GM12878 (cell line): ENCODE measurements around the gene ADAMTS18. TPM values are rescaled to one million over a fixed set of nuclear protein-coding genes. Genes with fewer than 3 reads are reported as not detected.

ENCODE experiments used
- ATF7 ChIP-seq: fragments of 450-650 bp; IDR thresholded peaks from 2 replicates; pipeline ENCODE4 v1.6.1; 2016; ENCODE audit warnings: low read depth, mild to moderate bottlenecking
- BCL11A ChIP-seq: IDR thresholded peaks from 2 replicates; pipeline ENCODE4 v1.6.1; 2011; ENCODE audit warnings: low read depth, low read length
- CBFB ChIP-seq: IDR thresholded peaks from 2 replicates; pipeline ENCODE4 v1.6.1; 2016; ENCODE audit warnings: antibody characterized with exemption, low read depth
- CBX5 ChIP-seq: sonication (generic); IDR thresholded peaks from 2 replicates; pipeline ENCODE4 v1.6.1; 2016; ENCODE audit warnings: low read depth, moderate library complexity, mild to moderate bottlenecking, inconsistent platforms
- CREB1 ChIP-seq: IDR thresholded peaks from 2 replicates; pipeline ENCODE4 v1.6.1; 2012; ENCODE audit warnings: low read depth, mild to moderate bottlenecking, inconsistent platforms
- CREM ChIP-seq: IDR thresholded peaks from 2 replicates; pipeline ENCODE4 v1.6.1; 2014; ENCODE audit warnings: antibody characterized with exemption, low read depth
- GABPA ChIP-seq: IDR thresholded peaks from 2 replicates; pipeline ENCODE4 v1.6.1; 2014; ENCODE audit warnings: antibody characterized with exemption, low read depth, mild to moderate bottlenecking, inconsistent platforms
- HDAC6 ChIP-seq: fragments of 200-600 bp; sonication (generic); IDR thresholded peaks from one replicate; pipeline ENCODE4 v1.8.0; 2017; ENCODE audit warnings: antibody characterized with exemption; ENCODE audit not compliant: unreplicated experiment
- JUNB ChIP-seq: IDR thresholded peaks from 2 replicates; pipeline ENCODE4 v1.6.1; 2016; ENCODE audit warnings: antibody characterized with exemption, mild to moderate bottlenecking
- LARP7 ChIP-seq: fragments of 450-650 bp; IDR thresholded peaks from 2 replicates; pipeline ENCODE4 v1.6.1; 2017; ENCODE audit warnings: mild to moderate bottlenecking
- MEF2A ChIP-seq: IDR thresholded peaks from 2 replicates; pipeline ENCODE4 v1.6.1; 2011; ENCODE audit warnings: low read depth, mild to moderate bottlenecking, low read length, moderate library complexity; ENCODE audit not compliant: insufficient read depth
- MTA2 ChIP-seq: fragments of 450-650 bp; IDR thresholded peaks from 2 replicates; pipeline ENCODE4 v1.6.1; 2016; ENCODE audit warnings: low read depth, mild to moderate bottlenecking, moderate library complexity
- MXI1 ChIP-seq: fragments of 150-350 bp; IDR thresholded peaks from 2 replicates; pipeline ENCODE4 v1.6.1; 2011; ENCODE audit warnings: low read depth, mild to moderate bottlenecking, inconsistent platforms, low read length, improper control_type of control experiment
- MYC ChIP-seq: IDR thresholded peaks from 2 replicates; pipeline ENCODE4 v1.6.1; 2011; ENCODE audit warnings: mild to moderate bottlenecking, low read length, moderate library complexity, inconsistent platforms; ENCODE audit not compliant: insufficient read depth, insufficient replicate concordance, insufficient read length, severe bottlenecking
- NFIC ChIP-seq: IDR thresholded peaks from 2 replicates; pipeline ENCODE4 v1.6.1; 2012; ENCODE audit warnings: low read depth, mild to moderate bottlenecking, inconsistent platforms, low read length, moderate library complexity
- NFYA ChIP-seq: IDR thresholded peaks from 2 replicates; pipeline ENCODE4 v1.6.1; 2011; ENCODE audit warnings: low read depth, mild to moderate bottlenecking, low read length, improper control_type of control experiment, borderline replicate concordance
- NR2F1 ChIP-seq: fragments of 450-650 bp; conservative IDR thresholded peaks from 2 replicates; pipeline ENCODE4 v1.6.1; 2017; ENCODE audit warnings: mild to moderate bottlenecking
- RCOR1 ChIP-seq: conservative IDR thresholded peaks from 2 replicates; pipeline ENCODE4 v1.6.1; 2012; ENCODE audit warnings: low read depth, low read length, improper control_type of control experiment
- RUNX3 ChIP-seq: IDR thresholded peaks from 2 replicates; pipeline ENCODE4 v1.6.1; 2012; ENCODE audit warnings: low read length, inconsistent platforms
- SMAD5 ChIP-seq: IDR thresholded peaks from 2 replicates; pipeline ENCODE4 v1.6.1; 2016; ENCODE audit warnings: antibody characterized with exemption, low read depth
- TAF1 ChIP-seq: IDR thresholded peaks from 2 replicates; pipeline ENCODE4 v1.6.1; 2011; ENCODE audit warnings: mild to moderate bottlenecking, low read depth, low read length, borderline replicate concordance
- polyA plus RNA-seq, 11 experiments: library from polyadenylated mRNA; depleted of rRNA in 4 of 11; unstranded in 6 of 11; stranded (reverse) in 5 of 11; fragments of >200 nt; fragmentation: Nextera tagmentation in 4 of 11; fragmentation: Illumina TruSeq in 1 of 11; extraction: Ambion mirVana in 4 of 11; extraction: Trizol in 1 of 11; gene quantifications; 1 replicate in 1 of 11; 2 replicates in 10 of 11; pipeline versions ENCODE4 v1.2.1 to v1.2.3, GENCODE V29; 2011 to 2016; ENCODE audit warnings: inconsistent platforms in 2 of 11, missing spikeins in 2 of 11, low read depth in 1 of 11
- total RNA-seq, 4 experiments: library from RNA; depleted of rRNA in 3 of 4; stranded (reverse); fragments of >200 nt in 3 of 4; fragmentation: Illumina TruSeq in 1 of 4; extraction: Trizol in 1 of 4; gene quantifications; 2 replicates each; pipeline versions ENCODE4 v1.2.1 to v1.2.3, GENCODE V29; 2013 to 2021
- TF ChIP-seq, protein P1 (sequence below): fragments of 450-650 bp; IDR thresholded peaks from 2 replicates; pipeline ENCODE4 v1.6.1; 2016; ENCODE audit warnings: mild to moderate bottlenecking, moderate library complexity, borderline replicate concordance
- TF ChIP-seq, protein P2 (sequence below): fragments of 450-650 bp; IDR thresholded peaks from 2 replicates; pipeline ENCODE4 v1.6.1; 2017; ENCODE audit warnings: mild to moderate bottlenecking, low read depth, inconsistent platforms; ENCODE audit not compliant: poor library complexity, severe bottlenecking
- TF ChIP-seq, protein P3 (sequence below): fragments of 450-650 bp; formaldehyde crosslinking; IDR thresholded peaks from 2 replicates; pipeline ENCODE4 v1.4.0; 2020; ENCODE audit warnings: mild to moderate bottlenecking, moderate library complexity

Gene ADAMTS18
- total and polyA plus RNA-seq, 10 of the 15 experiments (the other 5 are each of a cell fraction or from before 2014, with no cell fraction given), result not detected

DNA sequence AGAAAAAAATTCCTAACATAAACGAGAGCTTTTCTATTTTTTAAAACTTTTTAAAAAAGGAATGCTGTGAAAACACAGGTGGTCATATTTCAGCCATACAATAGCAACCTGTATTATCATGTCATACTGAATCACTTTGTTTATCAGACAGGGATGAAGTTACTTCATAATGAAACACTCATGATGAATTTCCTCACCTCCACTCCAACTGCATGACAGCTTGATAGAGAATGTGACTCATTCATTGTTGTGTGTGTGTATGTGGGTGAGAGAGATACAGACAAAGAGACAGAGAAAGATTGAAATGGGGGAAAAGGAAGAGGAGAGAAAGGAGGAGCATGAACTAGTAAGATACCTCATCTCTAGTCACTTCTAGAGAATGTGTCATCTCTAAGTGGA is 126.7 kb downstream of the ADAMTS18 start (continued):
- TF ChIP-seq, protein P1, sequence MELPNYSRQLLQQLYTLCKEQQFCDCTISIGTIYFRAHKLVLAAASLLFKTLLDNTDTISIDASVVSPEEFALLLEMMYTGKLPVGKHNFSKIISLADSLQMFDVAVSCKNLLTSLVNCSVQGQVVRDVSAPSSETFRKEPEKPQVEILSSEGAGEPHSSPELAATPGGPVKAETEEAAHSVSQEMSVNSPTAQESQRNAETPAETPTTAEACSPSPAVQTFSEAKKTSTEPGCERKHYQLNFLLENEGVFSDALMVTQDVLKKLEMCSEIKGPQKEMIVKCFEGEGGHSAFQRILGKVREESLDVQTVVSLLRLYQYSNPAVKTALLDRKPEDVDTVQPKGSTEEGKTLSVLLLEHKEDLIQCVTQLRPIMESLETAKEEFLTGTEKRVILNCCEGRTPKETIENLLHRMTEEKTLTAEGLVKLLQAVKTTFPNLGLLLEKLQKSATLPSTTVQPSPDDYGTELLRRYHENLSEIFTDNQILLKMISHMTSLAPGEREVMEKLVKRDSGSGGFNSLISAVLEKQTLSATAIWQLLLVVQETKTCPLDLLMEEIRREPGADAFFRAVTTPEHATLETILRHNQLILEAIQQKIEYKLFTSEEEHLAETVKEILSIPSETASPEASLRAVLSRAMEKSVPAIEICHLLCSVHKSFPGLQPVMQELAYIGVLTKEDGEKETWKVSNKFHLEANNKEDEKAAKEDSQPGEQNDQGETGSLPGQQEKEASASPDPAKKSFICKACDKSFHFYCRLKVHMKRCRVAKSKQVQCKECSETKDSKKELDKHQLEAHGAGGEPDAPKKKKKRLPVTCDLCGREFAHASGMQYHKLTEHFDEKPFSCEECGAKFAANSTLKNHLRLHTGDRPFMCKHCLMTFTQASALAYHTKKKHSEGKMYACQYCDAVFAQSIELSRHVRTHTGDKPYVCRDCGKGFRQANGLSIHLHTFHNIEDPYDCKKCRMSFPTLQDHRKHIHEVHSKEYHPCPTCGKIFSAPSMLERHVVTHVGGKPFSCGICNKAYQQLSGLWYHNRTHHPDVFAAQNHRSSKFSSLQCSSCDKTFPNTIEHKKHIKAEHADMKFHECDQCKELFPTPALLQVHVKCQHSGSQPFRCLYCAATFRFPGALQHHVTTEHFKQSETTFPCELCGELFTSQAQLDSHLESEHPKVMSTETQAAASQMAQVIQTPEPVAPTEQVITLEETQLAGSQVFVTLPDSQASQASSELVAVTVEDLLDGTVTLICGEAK, result no peak
- TF ChIP-seq RUNX3 (no peak; the same call in 1 of the 2 replicates), LARP7 (no peak), MEF2A (no peak), CREB1 (peak; percentile 60; the same call in 1 of the 2 replicates), MYC (no peak), RCOR1 (no peak), HDAC6 (no peak), NFYA (no peak), CBFB (no peak), NR2F1 (no peak), GABPA (peak; percentile 29; the same call in 1 of the 2 replicates), SMAD5 (no peak), MXI1 (no peak), ATF7 (peak; percentile 64; the same call in 1 of the 2 replicates), MTA2 (0 out of 2 replicates have a peak, but pooled peaks have one; percentile 17), BCL11A (no peak), NFIC (peak; percentile 60; the same call in 1 of the 2 replicates), CREM (peak; percentile 40; the same call in 1 of the 2 replicates), JUNB (peak; percentile 82), TAF1 (no peak), CBX5 (no peak)
- TF ChIP-seq, protein P2, sequence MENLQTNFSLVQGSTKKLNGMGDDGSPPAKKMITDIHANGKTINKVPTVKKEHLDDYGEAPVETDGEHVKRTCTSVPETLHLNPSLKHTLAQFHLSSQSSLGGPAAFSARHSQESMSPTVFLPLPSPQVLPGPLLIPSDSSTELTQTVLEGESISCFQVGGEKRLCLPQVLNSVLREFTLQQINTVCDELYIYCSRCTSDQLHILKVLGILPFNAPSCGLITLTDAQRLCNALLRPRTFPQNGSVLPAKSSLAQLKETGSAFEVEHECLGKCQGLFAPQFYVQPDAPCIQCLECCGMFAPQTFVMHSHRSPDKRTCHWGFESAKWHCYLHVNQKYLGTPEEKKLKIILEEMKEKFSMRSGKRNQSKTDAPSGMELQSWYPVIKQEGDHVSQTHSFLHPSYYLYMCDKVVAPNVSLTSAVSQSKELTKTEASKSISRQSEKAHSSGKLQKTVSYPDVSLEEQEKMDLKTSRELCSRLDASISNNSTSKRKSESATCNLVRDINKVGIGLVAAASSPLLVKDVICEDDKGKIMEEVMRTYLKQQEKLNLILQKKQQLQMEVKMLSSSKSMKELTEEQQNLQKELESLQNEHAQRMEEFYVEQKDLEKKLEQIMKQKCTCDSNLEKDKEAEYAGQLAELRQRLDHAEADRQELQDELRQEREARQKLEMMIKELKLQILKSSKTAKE, result no peak
- TF ChIP-seq, protein P3, sequence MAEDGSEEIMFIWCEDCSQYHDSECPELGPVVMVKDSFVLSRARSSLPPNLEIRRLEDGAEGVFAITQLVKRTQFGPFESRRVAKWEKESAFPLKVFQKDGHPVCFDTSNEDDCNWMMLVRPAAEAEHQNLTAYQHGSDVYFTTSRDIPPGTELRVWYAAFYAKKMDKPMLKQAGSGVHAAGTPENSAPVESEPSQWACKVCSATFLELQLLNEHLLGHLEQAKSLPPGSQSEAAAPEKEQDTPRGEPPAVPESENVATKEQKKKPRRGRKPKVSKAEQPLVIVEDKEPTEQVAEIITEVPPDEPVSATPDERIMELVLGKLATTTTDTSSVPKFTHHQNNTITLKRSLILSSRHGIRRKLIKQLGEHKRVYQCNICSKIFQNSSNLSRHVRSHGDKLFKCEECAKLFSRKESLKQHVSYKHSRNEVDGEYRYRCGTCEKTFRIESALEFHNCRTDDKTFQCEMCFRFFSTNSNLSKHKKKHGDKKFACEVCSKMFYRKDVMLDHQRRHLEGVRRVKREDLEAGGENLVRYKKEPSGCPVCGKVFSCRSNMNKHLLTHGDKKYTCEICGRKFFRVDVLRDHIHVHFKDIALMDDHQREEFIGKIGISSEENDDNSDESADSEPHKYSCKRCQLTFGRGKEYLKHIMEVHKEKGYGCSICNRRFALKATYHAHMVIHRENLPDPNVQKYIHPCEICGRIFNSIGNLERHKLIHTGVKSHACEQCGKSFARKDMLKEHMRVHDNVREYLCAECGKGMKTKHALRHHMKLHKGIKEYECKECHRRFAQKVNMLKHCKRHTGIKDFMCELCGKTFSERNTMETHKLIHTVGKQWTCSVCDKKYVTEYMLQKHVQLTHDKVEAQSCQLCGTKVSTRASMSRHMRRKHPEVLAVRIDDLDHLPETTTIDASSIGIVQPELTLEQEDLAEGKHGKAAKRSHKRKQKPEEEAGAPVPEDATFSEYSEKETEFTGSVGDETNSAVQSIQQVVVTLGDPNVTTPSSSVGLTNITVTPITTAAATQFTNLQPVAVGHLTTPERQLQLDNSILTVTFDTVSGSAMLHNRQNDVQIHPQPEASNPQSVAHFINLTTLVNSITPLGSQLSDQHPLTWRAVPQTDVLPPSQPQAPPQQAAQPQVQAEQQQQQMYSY (CRISPR knock-in tag), result no peak
